HG02970 (cell line): ENCODE data around the gene PATJ.
"Not testable (repeated sequence)": the region's sequence is repeated elsewhere in the genome, so short reads cannot be mapped to it uniquely, and the experiment has no call there.

ENCODE experiments used
- ATAC-seq: cut with Tn5 transposase; IDR thresholded peaks from one replicate; pipeline ENCODE4 v1.9.1; 2021; ENCODE audit warnings: mild to moderate bottlenecking, moderate library complexity, moderate number of reproducible peaks; ENCODE audit not compliant: unreplicated experiment, low FRiP score

The PATJ gene

GRCh38 chr1:61808968-61809367 lies 66.7 kb downstream of the PATJ start:
- no peak for ATAC-seq

DNA sequence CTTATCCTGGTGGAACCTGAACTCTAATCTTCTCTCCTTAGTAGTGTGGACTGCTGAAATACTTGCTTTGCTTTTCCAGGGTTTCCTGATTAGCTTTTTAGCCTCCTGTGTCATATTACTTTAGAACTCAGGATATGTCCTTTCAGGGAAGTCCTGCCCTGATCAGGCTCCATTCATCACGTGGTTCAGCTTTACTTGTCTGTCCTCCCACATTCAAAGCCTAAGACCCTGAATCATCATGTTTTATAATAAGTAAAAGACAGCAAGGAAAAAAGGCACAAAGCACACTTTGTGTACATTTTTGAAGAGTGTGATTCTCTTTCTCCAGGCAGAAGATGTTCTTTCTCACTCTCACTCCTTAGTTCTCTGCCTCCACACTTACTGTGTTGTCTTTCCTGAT lies 70.6 kb downstream of the PATJ start:
- ATAC-seq, result no peak

- ATAC-seq, result no peak
Measured at GRCh38 chr1:61816191-61816590, 73.9 kb downstream of the PATJ start.

DNA sequence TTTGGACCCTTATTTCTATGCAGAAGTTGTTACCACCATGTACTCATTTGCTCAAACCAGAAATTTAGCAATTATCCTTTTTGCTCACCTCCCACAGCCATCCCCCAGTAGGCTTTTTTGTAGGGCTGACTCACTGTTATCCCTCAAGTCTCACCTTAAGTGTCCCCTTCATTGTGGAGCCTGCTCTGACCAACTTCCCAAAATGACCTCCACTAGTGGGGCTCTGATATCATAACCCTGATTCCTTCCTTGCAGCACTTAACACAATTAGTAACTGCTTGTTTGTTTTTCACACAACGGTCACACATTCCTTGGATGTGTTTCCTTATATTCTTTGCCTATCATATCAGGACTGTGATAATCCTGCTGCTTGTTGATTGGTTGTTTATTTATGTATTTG lies 76.7 kb downstream of the PATJ start:
- ATAC-seq, result no peak

DNA sequence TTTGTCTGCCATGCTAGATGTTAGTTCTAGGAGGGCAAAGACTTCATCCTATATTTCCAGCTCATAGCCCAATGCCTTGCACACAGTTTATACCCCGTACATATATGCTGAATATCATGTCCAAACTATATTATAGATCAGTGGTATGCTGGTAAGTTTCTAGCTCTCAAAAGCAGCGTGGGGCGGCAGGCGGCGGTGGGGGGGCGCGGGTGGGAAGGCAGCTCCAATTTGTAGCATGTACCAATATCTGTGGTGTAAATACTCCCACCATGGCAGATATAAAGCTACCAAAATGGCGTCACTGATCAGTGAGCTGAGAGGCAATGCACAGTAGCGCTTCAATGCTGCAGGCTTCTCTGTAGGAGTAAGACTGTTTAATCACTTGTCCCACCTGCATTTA lies 77.1 kb downstream of the PATJ start:
- no peak for ATAC-seq

DNA sequence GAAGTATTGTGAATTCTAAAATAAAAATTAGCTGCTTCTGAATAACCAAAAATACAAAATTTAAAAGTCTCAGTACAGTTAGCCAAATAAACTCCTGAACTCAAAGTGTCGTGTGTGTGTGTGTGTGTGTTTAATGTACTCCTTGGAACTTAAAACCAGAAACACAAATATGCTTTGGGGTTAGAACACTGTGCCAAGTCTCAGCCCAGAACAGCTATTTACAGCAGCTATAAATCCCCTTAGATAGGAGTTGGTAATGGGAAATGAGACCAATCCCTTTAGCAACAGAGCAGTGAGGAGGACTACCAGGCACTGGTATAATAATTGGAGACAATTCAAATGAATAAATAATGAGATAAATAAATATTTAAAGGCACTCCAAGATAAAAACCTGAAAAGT lies 83.1 kb downstream of the PATJ start:
- no peak for ATAC-seq

GRCh38 chr1:61828805-61829204 lies 86.5 kb downstream of the PATJ start:
- no peak for ATAC-seq

DNA sequence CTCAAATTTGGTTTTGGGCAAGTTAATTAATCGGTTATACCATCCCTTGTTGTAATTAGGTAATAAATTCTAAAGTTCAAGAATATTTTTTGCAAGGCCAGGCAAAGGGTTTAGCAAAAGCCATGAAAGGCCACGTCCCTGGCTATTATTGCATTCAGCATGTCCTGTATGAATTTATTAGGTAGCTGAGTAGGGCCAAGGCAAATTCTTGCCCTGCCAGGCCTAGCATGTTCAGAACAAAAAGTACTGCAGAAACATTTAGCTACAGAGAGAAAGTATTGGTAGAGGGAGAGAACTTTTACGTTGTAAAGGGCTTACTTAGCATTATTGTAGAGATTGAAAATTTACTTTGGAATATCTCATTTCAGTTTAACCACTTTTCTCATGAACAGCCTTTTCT lies 94.4 kb downstream of the PATJ start:
- no peak for ATAC-seq

GRCh38 chr1:61837607-61838006 lies 95.3 kb downstream of the PATJ start:
- not testable (repeated sequence) for ATAC-seq

GRCh38 chr1:61839679-61840078 lies 97.4 kb downstream of the PATJ start:
- no peak for ATAC-seq

DNA sequence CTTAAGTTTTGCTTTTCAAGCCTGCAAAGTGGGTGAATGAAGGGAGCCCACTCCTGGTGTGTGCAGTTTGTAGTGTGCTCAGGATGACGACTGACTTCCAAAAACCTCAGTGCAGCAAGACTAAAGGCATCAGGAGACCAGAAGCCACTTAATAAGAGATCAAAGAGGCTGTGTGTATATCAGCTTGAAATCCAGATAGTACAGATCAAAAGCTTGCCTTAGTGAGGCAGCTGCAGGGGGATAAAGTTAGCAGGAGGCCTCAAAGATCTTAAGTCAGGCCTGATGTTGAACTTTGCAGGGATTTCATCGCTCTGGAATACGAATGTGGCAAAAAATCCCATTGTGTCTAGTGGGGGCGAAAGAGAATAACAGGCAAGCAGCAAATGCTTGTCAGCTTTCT lies 99.8 kb downstream of the PATJ start:
- ATAC-seq, result no peak

DNA sequence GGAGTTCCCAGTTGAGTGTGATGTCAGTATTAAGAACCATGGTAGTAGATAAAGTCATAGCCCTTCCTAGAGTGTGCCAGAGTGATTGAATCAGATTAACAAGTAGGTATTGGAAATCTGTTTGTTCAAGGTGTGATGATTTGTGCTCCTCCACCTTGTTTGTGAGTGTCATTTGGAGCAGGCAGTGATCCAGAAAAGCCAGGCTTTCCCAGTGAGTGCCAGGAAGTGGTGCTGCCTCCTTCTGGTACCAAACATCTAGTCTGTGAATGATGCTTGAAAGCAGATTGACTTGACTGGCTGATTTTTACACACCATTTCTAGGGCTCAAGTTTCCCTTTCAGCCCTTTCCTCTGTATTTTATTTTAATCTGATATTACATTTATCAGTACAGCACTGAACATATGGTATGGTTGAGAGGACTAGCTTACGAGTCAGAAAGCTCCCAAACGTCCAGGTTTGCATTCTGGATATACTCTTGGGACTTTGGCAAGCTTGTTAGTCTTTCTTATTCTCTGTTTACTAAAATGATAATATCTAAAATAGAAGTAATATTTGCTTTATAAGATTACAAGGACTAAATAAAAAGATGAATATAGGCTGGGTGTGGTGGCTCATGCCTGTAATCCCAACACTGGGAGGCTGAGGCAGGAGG lies 100.7 kb downstream of the PATJ start:
- ATAC-seq, result no peak

DNA sequence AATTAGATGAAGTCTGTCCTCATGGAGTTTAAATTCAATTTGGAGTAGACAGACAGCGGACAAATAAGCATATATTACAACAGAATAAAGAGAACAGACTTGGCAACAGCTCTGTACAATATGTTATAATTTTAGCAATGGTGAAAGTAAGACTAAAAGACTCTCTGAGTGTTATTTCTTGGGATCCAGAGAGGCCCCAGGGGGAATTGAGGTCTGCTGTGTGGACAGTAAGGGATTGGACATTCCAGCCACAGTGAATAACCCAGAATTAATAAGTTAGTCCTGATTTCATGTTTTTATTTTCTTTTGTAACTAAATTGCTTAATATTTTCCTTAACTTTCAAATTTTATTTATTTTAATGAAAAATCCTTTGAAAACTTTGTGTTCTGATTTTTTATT lies 101.7 kb downstream of the PATJ start:
- no peak for ATAC-seq

DNA sequence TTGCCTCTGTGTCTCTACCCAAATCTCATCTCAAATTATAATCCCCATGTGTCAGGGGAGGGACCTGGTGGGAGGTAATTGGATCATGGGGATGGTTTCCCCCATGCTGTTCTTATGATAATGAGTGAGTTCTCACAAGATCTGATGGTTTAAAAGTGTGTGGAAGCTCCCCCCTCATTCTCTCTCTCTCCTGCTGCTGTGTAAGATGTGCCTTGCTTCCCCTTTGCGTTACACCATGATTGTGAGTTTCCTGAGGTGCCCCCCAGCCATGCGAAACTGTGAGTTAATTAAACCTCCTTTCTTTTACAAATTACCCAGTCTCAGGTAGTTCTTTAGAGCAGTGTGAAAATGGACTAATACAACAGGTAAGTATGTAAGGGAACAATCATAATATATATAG lies 102.4 kb downstream of the PATJ start:
- not testable (repeated sequence) for ATAC-seq

DNA sequence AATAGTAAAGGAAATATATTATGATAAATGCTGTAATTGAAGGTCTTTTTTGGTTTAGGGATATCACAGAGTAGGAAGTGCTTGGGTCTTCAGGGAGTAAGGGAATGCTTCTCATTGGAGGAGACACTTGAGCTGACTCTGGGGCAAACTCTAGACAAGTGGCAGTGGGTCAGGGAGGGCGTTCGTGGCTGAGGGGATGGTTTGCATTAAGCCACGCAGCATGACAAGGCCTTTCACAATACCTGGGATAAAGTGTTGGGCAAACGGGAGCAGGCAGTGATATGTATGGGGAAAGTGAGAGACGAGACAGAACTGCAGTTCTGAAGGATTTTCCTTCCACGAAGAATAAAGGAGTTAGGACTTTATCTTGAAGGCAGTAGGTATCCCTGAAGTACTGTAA lies 109.0 kb downstream of the PATJ start:
- ATAC-seq, result no peak

GRCh38 chr1:61851849-61852669 lies 109.8 kb downstream of the PATJ start:
- ATAC-seq, result no peak

- no peak for ATAC-seq
Measured at GRCh38 chr1:61852670-61853015, 110.4 kb downstream of the PATJ start.

- no peak for ATAC-seq
Measured at GRCh38 chr1:61853583-61853982, 111.3 kb downstream of the PATJ start.

DNA sequence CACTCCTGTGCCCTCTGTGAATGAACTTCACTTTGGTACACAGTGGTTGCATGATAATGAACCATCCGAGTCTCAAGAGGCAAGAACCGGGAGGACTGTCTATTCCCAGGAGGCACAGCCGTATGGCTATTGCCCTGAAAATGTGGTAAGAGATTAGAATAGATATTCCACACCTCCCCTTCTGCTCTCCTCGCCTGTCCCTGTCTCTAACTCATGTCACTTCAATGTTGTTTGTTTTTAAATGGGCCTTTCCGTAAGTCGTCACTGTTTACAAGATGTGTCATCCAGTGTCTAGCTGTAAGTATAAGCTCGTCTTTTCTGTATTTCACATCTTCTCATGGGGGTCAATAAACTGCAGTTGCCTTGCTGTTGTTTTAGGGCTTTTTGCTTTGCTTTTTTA lies 122.2 kb downstream of the PATJ start:
- ATAC-seq, result no peak

GRCh38 chr1:61865646-61866220 lies 123.5 kb downstream of the PATJ start:
- ATAC-seq, result no peak

DNA sequence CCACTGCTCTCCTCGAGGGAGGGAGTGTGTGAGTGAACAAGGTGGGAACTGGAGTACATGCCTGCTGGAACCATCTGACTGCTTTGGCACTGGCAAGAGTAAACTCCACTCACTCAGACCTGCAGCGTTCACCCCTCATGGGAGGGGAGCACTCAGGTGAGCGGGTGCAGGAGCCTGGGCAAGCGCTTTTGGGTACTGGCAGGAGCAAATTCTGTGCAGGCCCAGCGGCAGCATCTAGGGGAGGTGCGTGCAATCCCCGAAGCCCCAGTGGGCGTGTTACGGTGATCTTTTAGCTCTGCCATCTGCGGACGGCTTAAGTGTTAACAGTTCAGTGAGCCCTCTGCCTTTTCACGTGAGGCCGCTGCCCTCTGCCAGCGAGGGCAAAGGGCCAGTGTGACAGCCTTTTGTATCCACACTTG lies 127.4 kb downstream of the PATJ start:
- ATAC-seq, result no peak

- no peak for ATAC-seq
Measured at GRCh38 chr1:61872206-61872605, 129.9 kb downstream of the PATJ start.
